D341Med (cell line): ENCODE measurements around the gene SLC6A11.

Experiments used
- DNase-seq: peaks from one replicate; pipeline ENCODE4 v3.0.0; 2012; ENCODE audit warnings: low spot score

Gene SLC6A11

GRCh38 chr3:10930666-10931040, 114.6 kb downstream of the SLC6A11 start:
- DNase-seq: no peak

GRCh38 chr3:10932596-10932995, 116.6 kb downstream of the SLC6A11 start:
- no peak for DNase-seq

- no peak for DNase-seq
These were observed 117.0 kb downstream of the SLC6A11 start for GRCh38 chr3:10933021-10933420.

- DNase-seq: no peak
These were observed 117.4 kb downstream of the SLC6A11 start for GRCh38 chr3:10933470-10933804.

GRCh38 chr3:10933805-10934481, 117.9 kb downstream of the SLC6A11 start:
- DNase-seq: no peak

- DNase-seq: no peak
These were observed 119.0 kb downstream of the SLC6A11 start for GRCh38 chr3:10935028-10935427.

GRCh38 chr3:10935846-10936631, 120.0 kb downstream of the SLC6A11 start:
- DNase-seq: no peak

- no peak for DNase-seq
These were observed 120.7 kb downstream of the SLC6A11 start for GRCh38 chr3:10936686-10937085.

GRCh38 chr3:10937141-10937825, 121.3 kb downstream of the SLC6A11 start:
- no peak for DNase-seq

- no peak for DNase-seq
These were observed 123.5 kb downstream of the SLC6A11 start for GRCh38 chr3:10939556-10939955.

GRCh38 chr3:10940106-10940505, 124.1 kb downstream of the SLC6A11 start:
- DNase-seq: no peak

GRCh38 chr3:10941972-10942371, 125.9 kb downstream of the SLC6A11 start:
- no peak for DNase-seq

GRCh38 chr3:10942690-10943205, 126.7 kb downstream of the SLC6A11 start:
- no peak for DNase-seq

- no peak for DNase-seq
These were observed 128.8 kb downstream of the SLC6A11 start for GRCh38 chr3:10944866-10945265.

GRCh38 chr3:10945683-10946287, 129.8 kb downstream of the SLC6A11 start:
- peak; percentile 86 for DNase-seq

GRCh38 chr3:10946526-10946925, 130.5 kb downstream of the SLC6A11 start:
- no peak for DNase-seq

- DNase-seq: no peak
These were observed 132.3 kb downstream of the SLC6A11 start for GRCh38 chr3:10948326-10948725.

- no peak for DNase-seq
These were observed 133.2 kb downstream of the SLC6A11 start for GRCh38 chr3:10949197-10949596.

GRCh38 chr3:10950476-10951294, 134.7 kb downstream of the SLC6A11 start:
- DNase-seq: peak; percentile 64

GRCh38 chr3:10951295-10951926, 135.4 kb downstream of the SLC6A11 start:
- no peak for DNase-seq

GRCh38 chr3:10952525-10952924, 136.5 kb downstream of the SLC6A11 start:
- no peak for DNase-seq
